GM19468 (cell line): ENCODE data around the gene BATF.

Experiments
- ATAC-seq: cut with Tn5 transposase; IDR thresholded peaks from one replicate; pipeline ENCODE4 v1.9.1; 2021; ENCODE audit warnings: mild to moderate bottlenecking, moderate library complexity, moderate number of reproducible peaks; ENCODE audit not compliant: unreplicated experiment; ENCODE audit errors: extremely low read depth

Gene BATF

GRCh38 chr14:75499084-75499875, 23.0 kb upstream of the BATF start:
- peak; percentile 25 for ATAC-seq

DNA sequence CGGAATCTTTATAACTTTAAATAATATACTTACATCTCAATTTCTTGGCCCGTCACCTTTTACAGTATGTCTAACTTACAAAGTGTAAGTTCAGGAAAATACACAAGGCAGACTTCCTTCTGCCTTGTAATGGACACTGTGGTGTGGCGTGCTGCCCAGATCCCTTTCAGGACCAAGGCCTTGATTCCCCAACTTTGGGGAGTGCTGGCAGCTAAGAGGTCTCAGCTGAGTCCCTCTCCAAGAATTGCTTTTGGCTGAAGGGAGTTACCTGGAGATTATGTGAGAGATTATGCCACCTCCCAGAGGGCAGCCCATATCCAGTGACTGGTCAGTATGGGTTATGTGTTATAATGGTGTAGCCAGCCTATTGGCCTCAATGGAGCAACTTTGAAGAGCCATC, 21.2 kb upstream of the BATF start:
- ATAC-seq = no peak

GRCh38 chr14:75504411-75504810, 17.9 kb upstream of the BATF start:
- no peak for ATAC-seq

DNA sequence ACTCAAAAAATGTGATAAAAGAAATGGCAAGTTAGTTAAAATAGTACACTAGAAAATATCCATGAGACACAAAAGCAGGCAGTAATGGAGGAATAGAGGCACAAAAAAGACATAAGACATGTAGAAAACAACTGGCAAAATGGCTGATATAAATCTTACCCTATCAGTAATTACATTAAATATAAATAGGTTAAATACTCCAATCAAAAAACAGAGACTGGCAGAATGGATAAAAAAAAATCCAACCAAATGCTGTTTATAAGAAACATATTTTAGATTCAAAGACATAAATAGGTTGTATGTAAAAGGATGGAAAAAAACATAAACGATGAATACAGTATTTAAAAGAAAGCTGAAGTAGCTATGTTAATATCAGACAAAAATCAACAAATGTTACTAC, 15.3 kb upstream of the BATF start:
- ATAC-seq = no peak

DNA sequence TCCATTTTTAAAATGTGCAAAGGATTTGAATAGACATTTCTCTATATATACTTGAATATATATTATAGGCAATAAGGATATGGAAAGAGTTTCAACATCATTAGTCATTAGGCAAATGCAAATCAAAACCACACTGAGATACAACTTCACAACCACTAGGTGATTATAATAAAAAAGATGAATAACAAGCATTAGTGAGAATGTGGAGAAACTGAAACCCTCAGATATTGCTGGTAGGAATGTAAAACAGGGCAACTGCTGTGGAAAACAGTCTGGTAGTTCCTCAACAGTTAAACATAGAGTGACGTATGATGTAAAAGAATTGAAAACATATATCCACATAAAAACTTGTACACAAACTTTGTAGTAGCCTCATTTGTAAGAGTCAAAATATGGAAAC, 11.7 kb upstream of the BATF start:
- ATAC-seq = no peak

DNA sequence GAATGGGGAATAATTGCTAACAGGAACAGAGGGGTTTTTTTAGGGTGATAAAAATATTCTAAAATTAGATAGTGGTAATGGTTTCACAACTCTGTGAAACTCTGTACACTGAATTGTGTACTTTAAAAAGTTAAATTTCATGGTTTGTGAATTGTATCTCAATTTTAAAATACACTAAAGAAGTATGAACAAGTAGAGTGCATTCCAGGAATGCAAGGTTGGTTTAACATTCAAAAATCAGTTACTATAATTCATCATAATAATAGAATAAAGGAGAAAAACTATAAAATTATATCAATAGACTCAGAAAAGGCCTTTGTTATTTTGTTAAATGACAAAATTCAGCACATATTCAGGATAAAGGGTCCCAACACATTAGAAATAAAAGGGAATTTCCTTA, 11.1 kb upstream of the BATF start:
- no peak for ATAC-seq

GRCh38 chr14:75513911-75514672, 8.2 kb upstream of the BATF start:
- ATAC-seq = no peak

- peak; percentile 17 for ATAC-seq
Observed at GRCh38 chr14:75514673-75515628, 7.3 kb upstream of the BATF start.

DNA sequence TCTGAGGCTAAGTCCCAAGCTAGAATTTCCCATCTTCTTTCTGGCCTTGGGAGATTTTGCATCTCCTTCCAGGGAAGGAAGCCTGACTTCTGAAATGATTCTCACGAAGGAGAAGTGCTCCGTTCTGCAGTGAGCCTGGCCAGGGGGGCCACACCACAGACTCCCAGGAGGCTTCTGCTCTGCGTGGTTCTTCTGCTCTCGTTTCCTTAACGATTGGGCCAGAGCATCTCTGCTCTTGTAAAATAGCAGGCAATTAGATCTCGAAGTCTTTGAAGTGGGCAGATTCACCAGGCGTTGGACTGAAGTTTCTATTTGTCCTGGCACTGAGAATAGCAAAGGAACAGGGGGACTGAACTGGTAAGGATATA, 6.7 kb upstream of the BATF start:
- ATAC-seq = peak; percentile 17

DNA sequence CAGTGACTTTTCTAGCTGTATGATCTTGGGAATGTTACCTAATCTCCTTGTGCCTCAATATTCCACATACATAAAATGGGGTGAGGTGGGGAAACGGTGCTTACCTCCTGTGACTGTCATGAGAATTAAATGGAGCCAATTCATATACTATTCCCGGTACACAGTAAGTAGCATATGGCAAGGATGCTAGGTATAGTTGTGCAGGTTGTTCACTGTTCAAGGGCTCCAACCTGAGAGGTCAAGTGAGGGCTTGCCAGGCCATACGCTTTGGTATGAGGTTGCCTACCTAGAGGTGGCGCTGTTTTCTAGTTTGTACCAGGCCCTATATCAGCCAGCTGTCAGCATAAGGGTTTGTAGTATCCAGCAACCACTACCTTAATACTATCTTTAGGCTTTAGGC, 3.6 kb upstream of the BATF start:
- ATAC-seq = no peak

GRCh38 chr14:75519394-75519793, 2.9 kb upstream of the BATF start:
- ATAC-seq = no peak

DNA sequence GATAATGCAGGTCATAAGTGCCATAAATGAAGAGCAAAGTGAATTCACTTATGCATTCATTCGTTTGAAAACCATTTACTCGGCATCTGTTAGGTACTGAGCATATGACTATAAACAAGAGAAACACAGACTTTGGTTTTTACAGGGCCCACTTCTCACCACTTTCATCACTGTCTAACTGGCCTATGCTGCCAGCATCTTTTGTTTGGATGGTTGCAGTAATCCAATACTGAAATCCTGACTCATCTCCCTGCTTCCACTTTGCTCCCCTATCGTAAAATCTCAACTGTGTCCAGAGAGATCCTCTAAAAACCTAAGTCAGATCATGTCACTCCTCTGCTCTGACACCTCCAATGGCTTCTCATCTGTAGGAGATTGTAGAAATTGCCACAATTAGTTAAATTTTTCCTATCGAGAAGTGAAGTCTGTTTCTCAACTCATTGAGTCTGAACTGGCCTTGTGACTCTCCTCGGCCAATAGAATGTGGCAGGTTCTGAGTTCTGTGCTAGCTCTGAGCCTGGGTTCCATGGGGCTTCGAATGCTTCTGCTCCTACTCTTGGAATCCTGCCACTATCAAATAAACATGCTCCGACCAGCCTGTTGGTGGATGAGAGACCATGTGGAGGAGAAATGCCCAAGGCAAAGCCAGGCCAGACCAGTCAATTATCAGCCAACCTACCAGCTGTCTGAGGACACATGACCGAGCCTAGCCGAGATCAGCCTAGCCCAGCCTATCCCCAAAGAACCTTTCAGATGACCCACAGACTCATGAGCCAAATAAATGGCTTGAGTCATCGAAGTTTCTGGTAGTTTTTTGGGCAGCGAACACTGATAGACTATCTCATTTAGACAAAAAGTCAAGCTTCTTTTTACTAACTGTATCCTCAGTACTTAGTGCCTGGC, 2.2 kb upstream of the BATF start:
- ATAC-seq = no peak

GRCh38 chr14:75520852-75521251, 1.4 kb upstream of the BATF start:
- ATAC-seq = no peak

DNA sequence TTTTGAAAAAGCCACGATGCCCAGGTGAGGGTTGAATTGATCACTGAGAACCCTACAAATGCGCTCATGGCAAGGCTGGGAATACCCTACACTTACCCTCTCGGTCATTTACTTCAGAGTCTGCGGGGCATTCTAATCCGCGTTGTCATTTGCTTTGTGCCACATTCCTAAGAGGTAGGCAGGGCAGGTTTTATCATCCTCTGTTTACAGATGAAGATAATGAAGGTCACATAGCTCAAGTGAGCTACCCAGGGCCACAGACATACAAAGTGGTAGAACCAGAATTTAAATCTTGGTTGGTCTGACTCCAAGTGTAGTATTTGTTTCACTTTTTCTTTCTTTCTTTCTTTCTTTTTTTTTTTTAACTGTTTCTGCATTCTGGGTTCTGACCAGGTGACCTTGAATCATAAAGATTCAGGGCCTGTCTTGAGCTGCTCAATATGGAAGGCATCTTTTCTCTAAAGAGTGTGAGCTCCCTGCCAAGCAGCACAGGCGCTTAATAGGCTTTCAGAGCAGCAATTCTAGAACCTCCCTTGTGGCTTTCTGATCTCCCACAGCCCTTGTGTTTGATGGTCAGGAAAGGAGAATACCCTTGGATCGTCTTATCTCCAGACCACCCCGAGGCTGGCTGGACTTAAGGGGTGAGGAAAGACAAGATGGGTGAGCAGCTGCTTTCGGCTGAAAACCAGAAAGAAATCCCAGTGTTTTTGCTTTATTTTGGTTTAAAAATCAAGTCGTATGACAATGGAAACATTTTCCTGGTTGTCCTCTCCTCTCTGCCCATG, 662 bp upstream of the BATF start:
- ATAC-seq = no peak

DNA sequence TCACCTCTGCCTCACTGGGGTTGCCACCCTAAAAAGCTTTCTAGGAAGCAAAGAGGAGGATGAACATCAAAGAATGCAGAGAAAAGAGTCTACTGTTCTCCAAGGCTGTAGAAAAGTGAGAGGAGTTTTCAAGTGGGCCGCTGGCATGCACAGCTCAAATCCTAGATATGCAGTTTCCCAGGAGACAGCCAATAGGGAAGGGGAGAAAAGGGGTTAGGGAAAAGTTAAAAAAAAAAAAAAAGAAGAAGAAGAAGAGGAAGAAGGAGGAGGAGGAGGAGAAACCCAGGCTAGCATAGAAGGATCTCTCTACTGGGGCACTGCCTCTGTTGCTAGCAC, 682 bp downstream of the BATF start:
- ATAC-seq = no peak

GRCh38 chr14:75523771-75524171, 1.5 kb downstream of the BATF start:
- no peak for ATAC-seq

DNA sequence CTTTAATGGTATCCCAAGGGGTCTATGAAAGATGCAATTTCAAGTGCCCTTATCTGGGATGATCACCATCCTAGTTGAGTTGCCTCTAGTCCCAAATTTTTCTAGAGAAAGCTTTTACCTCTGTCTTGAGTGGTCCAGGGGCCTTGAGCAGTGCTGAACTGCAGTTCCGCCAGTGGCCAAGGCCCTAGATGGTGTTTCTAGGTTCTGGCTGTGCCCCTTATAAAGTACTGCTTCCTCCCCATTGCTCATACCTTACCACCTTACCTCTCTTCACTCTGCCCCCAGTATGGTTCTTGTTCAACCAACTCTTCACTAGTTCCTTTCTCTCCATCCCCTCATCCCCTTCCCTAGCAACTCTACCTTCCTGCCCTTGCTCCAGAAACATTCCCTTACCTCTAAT, 3.7 kb downstream of the BATF start:
- ATAC-seq = no peak

DNA sequence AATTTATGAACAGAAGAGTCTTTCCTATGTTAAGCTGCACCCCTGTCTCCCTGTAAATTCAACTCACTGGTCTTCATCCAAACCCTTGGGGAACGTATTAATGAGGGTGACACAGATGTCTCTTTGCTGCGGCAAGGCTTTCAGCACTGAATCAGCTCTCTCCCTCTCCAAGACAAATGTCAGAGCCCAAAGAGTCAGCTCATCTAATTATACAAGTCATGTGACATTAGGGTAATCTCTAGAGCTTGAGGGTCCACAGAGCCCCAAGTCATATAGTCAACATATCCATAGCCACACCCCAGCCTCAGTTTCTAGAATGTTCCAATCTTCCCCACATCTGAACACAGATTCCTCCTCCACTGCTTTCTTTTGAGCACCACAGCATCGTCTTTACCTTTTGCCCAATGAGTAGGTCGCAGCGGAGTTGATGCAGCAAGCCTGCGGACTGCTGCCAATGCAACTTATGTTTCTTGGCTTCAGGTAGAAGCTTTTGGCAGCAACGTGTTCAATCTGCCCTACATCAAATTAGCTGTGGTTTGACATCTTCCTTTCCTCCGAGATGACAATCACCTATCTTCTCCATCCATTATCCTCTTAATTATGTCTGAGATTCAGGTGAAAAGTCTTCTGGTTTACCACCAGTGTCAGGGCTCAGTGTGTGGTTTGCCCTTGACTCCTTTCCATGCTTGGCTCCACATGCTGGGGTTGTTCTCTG, 5.3 kb downstream of the BATF start:
- no peak for ATAC-seq
